CD4-positive, alpha-beta T cell treated with Interleukin-6 for 4 hours (primary cell): ENCODE data around the gene ENTHD1.
"Not testable (repeated sequence)": the region's sequence is repeated elsewhere in the genome, so short reads cannot be mapped to it uniquely, and the experiment has no call there.

Experiments
- DNase-seq: peaks from one replicate; pipeline ENCODE4 v3.0.0-alpha.2; 2020; ENCODE audit warnings: mixed read lengths

ENTHD1 gene

DNA sequence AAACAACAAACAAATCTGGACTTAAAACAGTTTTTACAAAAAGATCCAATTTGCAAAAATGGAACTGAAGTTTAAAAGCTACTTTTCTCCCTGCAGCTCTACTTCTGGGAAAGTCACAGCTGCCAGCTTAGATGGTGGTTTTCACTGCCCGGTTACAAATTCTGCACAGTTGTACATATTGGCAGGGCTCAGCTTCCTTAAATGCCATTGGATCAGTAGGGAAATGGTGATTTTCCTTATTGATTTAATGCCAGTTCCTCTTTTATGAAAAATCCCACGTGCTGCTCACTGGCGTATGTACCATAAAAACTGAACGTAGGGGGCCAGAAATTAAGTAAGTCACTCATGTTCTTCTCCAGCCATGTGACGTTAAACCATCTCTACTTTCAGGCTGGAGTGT lies 30.1 kb upstream of the ENTHD1 start:
- DNase-seq, result no peak

DNA sequence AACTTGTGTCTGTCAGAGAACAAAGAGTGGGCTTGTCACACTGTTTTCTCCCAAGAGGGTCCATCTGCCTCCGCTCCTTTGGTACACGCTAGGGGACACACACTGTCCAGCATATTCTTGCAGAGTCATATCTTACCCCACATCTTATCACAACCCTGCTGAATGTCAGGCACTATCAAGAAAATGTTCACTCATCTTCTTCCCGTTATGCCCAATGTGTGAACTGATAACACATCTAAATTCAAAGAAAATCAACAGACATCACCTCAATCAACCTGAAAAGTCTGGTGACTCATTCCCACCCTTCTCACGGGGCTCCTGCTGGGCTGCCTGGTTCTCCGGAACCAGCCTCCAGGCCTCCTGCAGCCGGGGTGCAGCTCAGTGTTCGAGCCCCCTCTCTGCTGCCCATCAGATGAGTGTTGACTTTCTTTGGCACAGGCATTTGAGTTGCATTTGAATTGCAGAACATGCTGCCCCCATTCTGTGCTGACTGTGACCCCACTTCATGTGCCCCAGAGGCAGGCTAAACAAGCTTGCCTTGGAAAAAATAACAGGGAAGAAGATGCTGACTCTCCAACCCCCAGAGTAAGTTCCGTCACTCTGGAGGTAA lies 26.7 kb upstream of the ENTHD1 start:
- DNase-seq, result peak; percentile 72

- DNase-seq, result no peak
Measured at GRCh38 chr22:39917776-39918495, 24.4 kb upstream of the ENTHD1 start.

DNA sequence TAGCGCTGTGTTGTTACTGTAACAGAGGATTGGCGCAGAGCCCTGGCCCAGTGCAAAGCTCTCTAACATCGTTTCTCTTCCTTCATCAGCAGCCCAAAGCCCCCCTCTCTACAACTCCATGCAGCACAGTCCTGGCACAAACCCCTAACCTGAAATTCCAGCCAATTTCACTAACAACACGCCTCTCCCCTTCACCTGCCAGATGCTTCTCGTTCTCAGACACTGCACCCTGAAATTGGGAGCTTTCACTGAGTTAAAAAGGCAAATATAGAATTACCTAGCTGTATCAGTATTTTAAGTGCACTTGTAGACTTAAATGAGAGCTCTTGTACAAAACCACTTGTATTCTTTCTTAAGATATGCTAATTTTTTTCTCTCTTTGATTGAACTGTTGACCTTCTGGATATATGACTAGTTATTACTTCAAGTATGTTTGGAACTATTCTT lies 23.7 kb upstream of the ENTHD1 start:
- no peak for DNase-seq

GRCh38 chr22:39916496-39916895 lies 22.9 kb upstream of the ENTHD1 start:
- DNase-seq, result no peak

GRCh38 chr22:39915295-39915726 lies 21.8 kb upstream of the ENTHD1 start:
- no peak for DNase-seq

DNA sequence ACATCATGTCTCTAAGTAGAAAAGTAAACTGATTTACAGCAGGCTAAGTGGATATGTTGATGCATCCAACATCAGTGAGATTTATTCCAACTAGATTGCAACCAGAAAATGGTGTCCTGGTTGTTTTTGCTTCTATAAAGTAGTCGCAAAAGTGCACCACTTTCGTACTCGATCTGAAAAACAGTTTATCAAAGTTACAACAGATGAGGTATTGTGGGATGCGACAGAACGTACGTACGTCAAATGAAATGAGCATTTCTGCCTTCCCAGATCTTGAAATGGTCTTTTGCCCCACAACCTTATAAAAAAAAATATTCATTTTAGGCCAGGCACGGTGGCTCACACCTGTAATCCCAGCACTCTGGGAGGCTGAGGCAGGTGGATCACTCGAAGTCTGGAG lies 21.0 kb upstream of the ENTHD1 start:
- DNase-seq, result no peak

GRCh38 chr22:39913886-39914285 lies 20.3 kb upstream of the ENTHD1 start:
- DNase-seq, result no peak

- DNase-seq, result peak; percentile 39
Measured at GRCh38 chr22:39913321-39913720, 19.8 kb upstream of the ENTHD1 start.

DNA sequence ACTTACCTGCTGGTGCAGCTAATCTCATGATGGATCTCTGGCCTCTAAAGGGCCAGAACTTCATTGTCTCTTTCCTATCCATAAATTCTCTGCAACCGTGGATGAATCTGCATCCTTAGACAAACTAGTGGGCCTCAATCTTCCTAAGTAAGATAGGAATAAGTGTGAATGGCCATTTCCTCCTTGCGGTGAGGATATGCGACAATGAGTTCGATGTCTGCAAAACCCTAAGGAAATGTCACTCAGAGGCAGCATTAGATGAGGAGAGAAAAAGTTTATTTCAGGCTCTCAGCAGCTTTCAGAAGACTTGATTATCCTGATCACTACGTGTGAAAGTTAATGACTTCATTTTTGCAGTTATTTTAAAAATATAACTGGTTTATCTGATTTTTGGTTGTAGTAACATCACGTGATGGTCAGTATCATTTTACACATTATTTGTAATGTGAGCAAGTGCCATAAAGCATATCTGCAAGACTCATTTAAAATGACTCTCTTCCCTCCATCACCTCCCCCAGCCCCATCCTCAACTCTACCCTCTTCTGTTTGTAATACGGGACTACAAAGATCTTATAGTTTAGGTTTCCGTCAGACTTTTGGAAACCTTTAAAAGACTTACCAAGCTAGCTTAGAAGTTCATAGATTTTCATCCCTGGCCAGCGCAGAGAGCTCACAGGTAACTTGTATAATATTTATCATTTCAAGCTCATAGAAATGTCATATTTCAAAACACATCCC lies 17.5 kb upstream of the ENTHD1 start:
- peak; percentile 37 for DNase-seq

GRCh38 chr22:39908737-39909136 lies 15.2 kb upstream of the ENTHD1 start:
- peak; percentile 64 for DNase-seq

DNA sequence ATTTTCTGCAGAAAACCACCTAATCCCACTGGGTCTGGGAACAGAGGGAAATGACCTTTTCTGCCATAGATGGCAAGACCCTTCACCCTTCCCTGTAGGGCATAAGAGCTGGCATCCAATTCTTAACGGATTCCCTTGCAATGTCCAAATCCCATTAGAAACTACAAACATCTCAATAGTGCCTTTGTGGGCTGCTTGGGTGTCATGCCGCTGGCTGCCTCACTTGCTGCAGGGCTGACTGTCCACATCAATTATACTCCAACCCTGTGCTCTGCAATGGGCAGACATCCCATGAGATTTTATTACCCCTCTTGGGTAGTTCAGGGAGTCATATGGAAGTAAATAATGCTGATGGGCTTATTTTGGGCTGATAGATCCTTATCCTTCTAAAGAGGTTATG lies 14.6 kb upstream of the ENTHD1 start:
- no peak for DNase-seq

- peak; percentile 54 for DNase-seq
Measured at GRCh38 chr22:39907605-39908097, 14.1 kb upstream of the ENTHD1 start.

DNA sequence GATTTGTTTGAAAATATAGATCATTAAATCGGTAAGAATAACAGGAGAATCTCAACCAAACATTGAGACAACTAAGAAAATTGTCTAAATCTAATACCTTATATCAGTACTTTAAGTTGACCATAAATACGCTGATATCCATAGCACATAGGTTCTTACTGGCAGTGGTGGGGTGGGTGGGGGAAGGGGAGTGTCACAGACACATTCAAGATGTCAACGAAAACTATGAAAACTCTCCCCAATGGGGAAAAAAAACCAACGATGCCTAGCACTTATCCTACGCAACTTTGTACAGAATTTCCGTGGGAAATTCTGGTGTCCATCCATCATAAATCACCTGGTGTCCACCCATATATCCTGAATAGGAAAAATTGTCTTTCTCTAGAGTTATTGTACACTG lies 13.5 kb upstream of the ENTHD1 start:
- DNase-seq, result peak; percentile 54

- DNase-seq, result no peak
Measured at GRCh38 chr22:39906207-39906606, 12.6 kb upstream of the ENTHD1 start.

DNA sequence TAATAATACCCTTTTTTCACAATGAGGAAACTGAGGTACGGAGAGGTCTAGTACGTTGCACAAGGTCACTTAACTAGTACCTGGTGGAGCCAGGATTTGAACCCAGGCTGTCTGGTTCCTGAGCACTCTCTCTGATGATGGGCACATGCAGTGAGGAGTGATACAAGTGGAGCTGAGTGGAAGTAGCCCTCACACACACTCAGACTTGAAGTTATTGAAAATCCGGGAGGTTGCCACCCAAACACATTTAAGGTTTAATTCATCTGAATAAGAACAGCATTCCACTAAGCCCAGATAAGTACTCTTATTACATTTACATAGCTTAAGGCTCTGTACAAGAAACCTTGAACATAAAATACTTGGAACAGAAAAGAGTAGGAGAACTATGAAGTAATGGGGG lies 12.1 kb upstream of the ENTHD1 start:
- DNase-seq, result peak; percentile 34

DNA sequence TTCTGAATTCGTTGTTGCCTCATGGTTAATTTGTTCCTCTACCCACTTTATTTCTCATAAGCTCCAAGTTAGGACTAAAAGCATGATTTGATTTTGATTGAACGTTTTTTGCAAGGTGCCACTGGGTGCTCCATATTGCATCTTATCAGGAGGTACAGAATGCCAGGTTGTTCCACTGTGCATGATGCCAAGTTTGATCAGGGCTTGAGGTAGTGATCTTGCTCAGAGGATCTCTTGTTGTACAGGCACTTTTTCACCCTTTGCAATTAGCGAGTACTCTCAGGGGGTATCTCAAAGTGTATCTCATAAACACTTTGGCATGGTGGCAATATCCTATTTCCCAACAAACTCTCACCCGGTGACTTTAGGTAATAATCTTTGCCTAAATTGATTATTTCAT lies 11.3 kb upstream of the ENTHD1 start:
- DNase-seq, result peak; percentile 32

- not testable (repeated sequence) for DNase-seq
Measured at GRCh38 chr22:39904024-39904423, 10.5 kb upstream of the ENTHD1 start.

- DNase-seq, result no peak
Measured at GRCh38 chr22:39901565-39902146, 8.1 kb upstream of the ENTHD1 start.

- DNase-seq, result peak; percentile 79
Measured at GRCh38 chr22:39900306-39901227, 7.0 kb upstream of the ENTHD1 start, which contains the start of gene GRAP2. TSS of gene GRAP2 (plus strand) at chr22:39901084. CDS start at chr22:39947107, 46,023 bp downstream.

DNA sequence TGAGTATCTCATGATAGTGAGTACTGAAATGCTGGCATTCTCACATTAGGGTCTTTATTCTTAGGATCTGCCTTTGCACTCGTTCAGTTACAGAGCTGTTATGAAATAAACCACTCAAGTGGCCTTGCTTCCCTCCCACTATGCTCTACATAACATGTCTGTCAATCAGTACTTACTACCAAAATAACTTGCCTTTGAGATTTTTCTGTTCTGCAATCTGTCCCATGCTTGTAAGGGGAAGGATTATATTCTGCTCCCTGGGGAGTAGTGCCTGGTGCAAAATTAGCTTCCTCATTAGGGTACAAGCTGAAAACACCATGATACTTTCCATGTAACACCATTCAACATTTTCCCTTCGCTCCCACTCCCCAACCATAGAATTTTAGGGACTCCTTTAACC lies 5.4 kb upstream of the ENTHD1 start:
- no peak for DNase-seq

DNA sequence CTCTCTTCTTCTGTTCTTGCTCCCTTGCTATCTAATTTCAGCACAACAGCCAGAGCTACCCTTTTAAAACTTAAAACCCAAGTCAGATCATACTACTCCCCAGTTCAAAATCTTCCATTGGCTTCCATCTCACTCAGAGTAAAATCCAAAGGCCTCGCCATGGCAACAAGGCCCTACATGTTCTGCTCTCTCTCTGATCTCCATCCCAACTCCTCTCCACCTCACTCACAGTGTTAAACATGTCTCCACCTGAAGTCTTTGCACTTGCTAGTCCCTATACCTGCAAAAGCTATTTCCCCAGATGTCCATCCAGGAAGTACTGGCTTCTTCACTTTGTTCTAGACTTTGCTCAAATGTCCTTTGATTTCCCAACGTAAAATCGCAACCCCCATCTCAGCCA lies 4.3 kb upstream of the ENTHD1 start:
- no peak for DNase-seq
